ENCODE measurements around the gene ALG2.

The ALG2 gene

GRCh38 chr9:99169982-99170761, 51.6 kb downstream of the ALG2 start:
- DNase-seq = no peak

GRCh38 chr9:99169086-99169485, 52.7 kb downstream of the ALG2 start:
- no peak for DNase-seq

GRCh38 chr9:99167694-99168093, 54.0 kb downstream of the ALG2 start:
- DNase-seq = no peak

DNA sequence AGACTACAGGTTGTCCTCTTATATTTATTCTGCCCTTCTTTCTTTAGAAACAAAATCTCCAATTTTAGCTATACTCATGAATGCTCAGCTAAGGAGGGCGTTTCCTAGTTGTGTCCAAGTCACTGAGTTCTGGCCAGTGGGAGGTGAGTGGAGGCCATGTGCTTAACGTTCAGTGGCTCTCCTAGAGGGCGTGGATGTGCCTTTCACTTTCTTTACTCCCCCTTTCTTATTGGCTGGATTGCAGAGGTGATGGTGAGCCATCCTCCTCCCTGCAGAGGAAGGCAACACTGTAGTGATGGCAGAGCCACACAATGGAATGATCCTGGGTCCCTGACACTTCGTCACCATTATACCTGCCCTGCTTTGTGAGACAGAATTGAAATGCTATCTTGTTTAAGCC, 54.6 kb downstream of the ALG2 start:
- no peak for DNase-seq

All from CD4-positive, alpha-beta T cell treated with Interleukin-17A for 4 hours (primary cell).